CD14-positive monocyte (primary cell): ENCODE results near the gene DDX10. TPM values are rescaled to one million over a fixed set of nuclear protein-coding genes. Genes with fewer than 3 reads are reported as not detected.

Experiments used
- DNase-seq, 3 donors: peaks; one replicate each; pipeline ENCODE4 v3.0.0-alpha.2; 2011 to 2022
- H2AFZ ChIP-seq: 2 replicates; pipeline ENCODE4 v1.6.0; 2012; ENCODE audit warnings: mild to moderate bottlenecking, low read depth, low read length, inconsistent platforms; ENCODE audit not compliant: insufficient read depth, poor library complexity, severe bottlenecking
- H3K27ac ChIP-seq, 2 donors: 1 replicate in 1 of 2; 2 replicates in 1 of 2; pipeline ENCODE4 v1.5.1; 2012 to 2013; ENCODE audit warnings: low read length in 2 of 2, control low read depth in 1 of 2, inconsistent platforms in 1 of 2, low read depth in 1 of 2, mild to moderate bottlenecking in 1 of 2
- H3K27me3 ChIP-seq, 2 donors: one replicate each; pipeline versions ENCODE4 v1.6.0 to v1.6.1; 2011 to 2013; ENCODE audit warnings: low read length in 2 of 2; ENCODE audit not compliant: control insufficient read depth in 2 of 2, insufficient read depth in 2 of 2
- H3K36me3 ChIP-seq, 2 donors: replicated peaks in 1 of 2; 1 replicate in 1 of 2; 2 replicates in 1 of 2; pipeline versions ENCODE4 v1.5.1 to v1.6.1; 2012 to 2013; ENCODE audit warnings: low read length in 2 of 2, control low read depth in 1 of 2, inconsistent platforms in 1 of 2, mild to moderate bottlenecking in 1 of 2; ENCODE audit not compliant: insufficient read depth in 2 of 2, control insufficient read depth in 1 of 2
- H3K4me1 ChIP-seq, 2 donors: 1 replicate in 1 of 2; 2 replicates in 1 of 2; pipeline versions ENCODE4 v1.5.1 to v1.6.1; 2012 to 2013; ENCODE audit warnings: low read length in 2 of 2, control low read depth in 1 of 2, inconsistent platforms in 1 of 2, mild to moderate bottlenecking in 1 of 2, moderate library complexity in 1 of 2; ENCODE audit not compliant: insufficient read depth in 2 of 2, control insufficient read depth in 1 of 2
- H3K4me2 ChIP-seq: replicated peaks from 2 replicates; pipeline ENCODE3; 2012; ENCODE audit warnings: low read length, moderate library complexity, mild to moderate bottlenecking; ENCODE audit not compliant: poor library complexity, severe bottlenecking; ENCODE audit errors: extremely low read depth
- H3K4me3 ChIP-seq, 3 experiments: fragments of 200-600 bp in 1 of 3; sonication (generic) in 1 of 3; replicated peaks in 1 of 3; 1 replicate in 2 of 3; 2 replicates in 1 of 3; pipeline ENCODE4 v1.5.1; 2011 to 2013; ENCODE audit warnings: low read length in 3 of 3, mild to moderate bottlenecking in 3 of 3, control low read depth in 2 of 3, low read depth in 2 of 3, inconsistent platforms in 1 of 3, moderate library complexity in 1 of 3
- H3K79me2 ChIP-seq: 2 replicates; pipeline ENCODE4 v1.6.0; 2012; ENCODE audit warnings: mild to moderate bottlenecking, control low read depth, inconsistent platforms, low read length, moderate library complexity; ENCODE audit not compliant: insufficient read depth
- H3K9ac ChIP-seq: 2 replicates; pipeline ENCODE4 v1.6.0; 2017; ENCODE audit warnings: low read length, mild to moderate bottlenecking; ENCODE audit not compliant: insufficient read depth, poor library complexity, severe bottlenecking
- H3K9me3 ChIP-seq, 2 donors: replicated peaks in 1 of 2; 1 replicate in 1 of 2; 2 replicates in 1 of 2; pipeline versions ENCODE4 v1.5.1 to v1.6.1; 2012 to 2013; ENCODE audit warnings: low read length in 2 of 2, control low read depth in 1 of 2; ENCODE audit not compliant: control insufficient read depth in 1 of 2, insufficient read depth in 1 of 2
- H4K20me1 ChIP-seq: 2 replicates; pipeline ENCODE4 v1.6.0; 2012; ENCODE audit warnings: mild to moderate bottlenecking, low read length, control low read depth, moderate library complexity; ENCODE audit not compliant: insufficient read depth
- H3K27ac Mint-ChIP-seq, 7 donors: one replicate each; pipeline ENCODE4 v1.8.0; 2020; ENCODE audit warnings: mild to moderate bottlenecking in 7 of 7, mixed read lengths in 7 of 7, moderate library complexity in 6 of 7, inconsistent platforms in 2 of 7
- H3K27me3 Mint-ChIP-seq, 3 donors: one replicate each; pipeline ENCODE4 v1.8.0; 2021 to 2022; ENCODE audit warnings: low read depth in 3 of 3, mild to moderate bottlenecking in 3 of 3, mixed read lengths in 3 of 3, moderate library complexity in 3 of 3, inconsistent platforms in 1 of 3
- H3K36me3 Mint-ChIP-seq, 2 donors: one replicate each; pipeline ENCODE4 v1.8.0; 2020; ENCODE audit warnings: mixed read lengths in 2 of 2, inconsistent platforms in 1 of 2, mild to moderate bottlenecking in 1 of 2
- H3K4me1 Mint-ChIP-seq: one replicate; pipeline ENCODE4 v1.8.0; 2020; ENCODE audit warnings: mild to moderate bottlenecking, mixed read lengths
- H3K4me3 Mint-ChIP-seq, 2 donors: one replicate each; pipeline ENCODE4 v1.8.0; 2020; ENCODE audit warnings: mild to moderate bottlenecking in 2 of 2, mixed read lengths in 2 of 2, moderate library complexity in 1 of 2
- H3K9me3 Mint-ChIP-seq, 7 donors: one replicate each; pipeline ENCODE4 v1.8.0; 2020 to 2022; ENCODE audit warnings: mixed read lengths in 7 of 7, mild to moderate bottlenecking in 6 of 7, moderate library complexity in 6 of 7, inconsistent platforms in 2 of 7
- CTCF ChIP-seq: fragments of 200-600 bp; IDR thresholded peaks from one replicate; pipeline ENCODE4 v1.8.0; 2022; ENCODE audit warnings: antibody characterized with exemption, mild to moderate bottlenecking
- WGBS: methylation state at CpG from one replicate; pipeline ENCODE4 v1.1.5; 2013; ENCODE audit warnings: missing lambda C conversion rate; ENCODE audit not compliant: insufficient coverage; 5-methylcytosine and 5-hydroxymethylcytosine counted together
- intact Hi-C, 2 donors: fragments of 100-400 bp; cut with micrococcal nuclease; formaldehyde crosslinking; loops; one replicate each; pipeline versions ENCODE4 v1.15.0 to v1.15.1; 2023
- polyA plus RNA-seq, 3 donors: library from polyadenylated mRNA; depleted of rRNA in 1 of 3; unstranded in 2 of 3; stranded (reverse) in 1 of 3; fragments of 300-500 nt in 2 of 3; fragments of >200 nt in 1 of 3; fragmentation: Illumina TruSeq in 2 of 3; gene quantifications; 1 replicate in 2 of 3; 2 replicates in 1 of 3; pipeline ENCODE4 v1.2.3, GENCODE V29; 2012 to 2021

The DDX10 gene
- polyA plus RNA-seq, 3 donors, result 5.0 to 6.3 (median 5.3) TPM

- Histone ChIP-seq H3K4me3 (no peak overlapping the region), H4K20me1 (no peaks in the 10 kb centered on the region), H3K9ac (no peak overlapping the region), H3K4me2 (no peak overlapping the region), H3K79me2 (no peaks in the 10 kb centered on the region), H3K36me3 (no peaks in the 10 kb centered on the region), H3K27me3 (no peaks in the 10 kb centered on the region), H3K9me3 (no peaks in the 10 kb centered on the region), H3K27ac (no peak overlapping the region), H3K4me1 (peaks cover 3 to 6% of the 10 kb centered on the region in 2 donors), H2AFZ (no peak overlapping the region)
- Mint-ChIP-seq H3K4me3 (no peak overlapping the region), H3K36me3 (peaks cover 0 to 5% of the 10 kb centered on the region in 2 donors), H3K9me3 (peaks cover 0 to 4% (median 0%) of the 10 kb centered on the region in 7 donors), H3K27me3 (no peaks in the 10 kb centered on the region), H3K4me1 (peaks cover 11% of the 10 kb centered on the region), H3K27ac (peak overlapping the region in 1 of 7 donors; percentile 48)
- whole genome bisulfite sequencing, result 100% methylated on average over 1 of the region's 1 CpG
- no peak for TF ChIP-seq CTCF
- intact Hi-C loops, result no loop called here
- no peak for DNase-seq
These were observed 232.2 kb downstream of the DDX10 start for GRCh38 chr11:108897071-108897481.

GRCh38 chr11:108897916-108898315 lies 233.0 kb downstream of the DDX10 start:
- Histone ChIP-seq H4K20me1 (no peaks in the 10 kb centered on the region), H2AFZ (no peak overlapping the region), H3K9me3 (no peaks in the 10 kb centered on the region), H3K4me1 (peaks cover 3 to 6% of the 10 kb centered on the region in 2 donors), H3K27ac (no peak overlapping the region), H3K36me3 (no peaks in the 10 kb centered on the region), H3K79me2 (no peaks in the 10 kb centered on the region), H3K4me3 (no peak overlapping the region), H3K9ac (no peak overlapping the region), H3K27me3 (no peaks in the 10 kb centered on the region), H3K4me2 (no peak overlapping the region)
- TF ChIP-seq CTCF, result no peak
- peaks cover 0 to 4% (median 0%) of the 10 kb centered on the region in 7 donors for H3K9me3 Mint-ChIP-seq
- peaks cover 11% of the 10 kb centered on the region for H3K4me1 Mint-ChIP-seq
- DNase-seq, result no peak
- intact Hi-C loops, result no loop called here
- no peak overlapping the region for H3K4me3 Mint-ChIP-seq
- no peaks in the 10 kb centered on the region for H3K27me3 Mint-ChIP-seq
- WGBS, result 90% methylated on average over 2 of the region's 5 CpGs
- H3K36me3 Mint-ChIP-seq, result peaks cover 0 to 5% of the 10 kb centered on the region in 2 donors
- no peak overlapping the region for H3K27ac Mint-ChIP-seq
